WTC11 (cell line): ENCODE results near the gene CELF1.

Experiments used
- EMX1 ChIP-seq: fragments of 250-450 bp; sonication (Bioruptor Pico); IDR thresholded peaks from 2 replicates; pipeline ENCODE4 v1.8.0; 2021; ENCODE audit warnings: mild to moderate bottlenecking
- FOXJ3 ChIP-seq: sonication (generic); formaldehyde crosslinking; IDR thresholded peaks from 2 replicates; pipeline ENCODE4 v1.9.0; 2021; ENCODE audit warnings: missing genetic modification reagents, mild to moderate bottlenecking, borderline replicate concordance
- FOXK1 ChIP-seq: sonication (generic); formaldehyde crosslinking; IDR thresholded peaks from 2 replicates; pipeline ENCODE4 v1.8.0; 2022; ENCODE audit warnings: mild to moderate bottlenecking, moderate library complexity, missing genetic modification reagents
- RELA ChIP-seq: sonication (generic); formaldehyde crosslinking; IDR thresholded peaks from 2 replicates; pipeline ENCODE4 v1.8.1; 2022; ENCODE audit warnings: missing genetic modification reagents, mild to moderate bottlenecking, borderline replicate concordance
- SP1 ChIP-seq: sonication (generic); formaldehyde crosslinking; conservative IDR thresholded peaks from 2 replicates; pipeline ENCODE4 v1.8.1; 2022; ENCODE audit warnings: missing genetic modification reagents
- ZNF138 ChIP-seq: sonication (generic); formaldehyde crosslinking; conservative IDR thresholded peaks from 2 replicates; pipeline ENCODE4 v1.8.1; 2022; ENCODE audit warnings: mild to moderate bottlenecking, moderate library complexity, missing genetic modification reagents
- TF ChIP-seq, protein P1 (sequence below): fragments of 200-600 bp; IDR thresholded peaks from 2 replicates; pipeline ENCODE4 v1.8.0; 2022; ENCODE audit warnings: antibody characterized with exemption
- TF ChIP-seq, protein P2 (sequence below): sonication (generic); formaldehyde crosslinking; IDR thresholded peaks from 2 replicates; pipeline ENCODE4 v1.8.1; 2023; ENCODE audit warnings: mild to moderate bottlenecking, missing genetic modification reagents, moderate library complexity
- TF ChIP-seq, protein P3 (sequence below): sonication (generic); formaldehyde crosslinking; IDR thresholded peaks from 2 replicates; pipeline ENCODE4 v1.8.1; 2022; ENCODE audit warnings: low read depth, missing genetic modification reagents, borderline replicate concordance
- TF ChIP-seq, protein P4 (sequence below): sonication (generic); formaldehyde crosslinking; IDR thresholded peaks from 2 replicates; pipeline ENCODE4 v1.8.1; 2022; ENCODE audit warnings: low read depth, mild to moderate bottlenecking, moderate library complexity, missing genetic modification reagents, borderline replicate concordance
- TF ChIP-seq, protein P5 (sequence below): sonication (generic); formaldehyde crosslinking; conservative IDR thresholded peaks from 2 replicates; pipeline ENCODE4 v1.8.1; 2022; ENCODE audit warnings: mild to moderate bottlenecking, missing genetic modification reagents
- TF ChIP-seq, protein P6 (sequence below): sonication (generic); formaldehyde crosslinking; IDR thresholded peaks from 2 replicates; pipeline ENCODE4 v1.8.0; 2022; ENCODE audit warnings: mild to moderate bottlenecking, missing genetic modification reagents
- TF ChIP-seq, protein P7 (sequence below): sonication (generic); formaldehyde crosslinking; IDR thresholded peaks from 2 replicates; pipeline ENCODE4 v1.8.1; 2023; ENCODE audit warnings: mild to moderate bottlenecking, missing genetic modification reagents, borderline replicate concordance
- TF ChIP-seq, protein P8 (sequence below): sonication (generic); formaldehyde crosslinking; IDR thresholded peaks from 2 replicates; pipeline ENCODE4 v1.8.0; 2022; ENCODE audit warnings: mild to moderate bottlenecking, missing genetic modification reagents

DNA sequence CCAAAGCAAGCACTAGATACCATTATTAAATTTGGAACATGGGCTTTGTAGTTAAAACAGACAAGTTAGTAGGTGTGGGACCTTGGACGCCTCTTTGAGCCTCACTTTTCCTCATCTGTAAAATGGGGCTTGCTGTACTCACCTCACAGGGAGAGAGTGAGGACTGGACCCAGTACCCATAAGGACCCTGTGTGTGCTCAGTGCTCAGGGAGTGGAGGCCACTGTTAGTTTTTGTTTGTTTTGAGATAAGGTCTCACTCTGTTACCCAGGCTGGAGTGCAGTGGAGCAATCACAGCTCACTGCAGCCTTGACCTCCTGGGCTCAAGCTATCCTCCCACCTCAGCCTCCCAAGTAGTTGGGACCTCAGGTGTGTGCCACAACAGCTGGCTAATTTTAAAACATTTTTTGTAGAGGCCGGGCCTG lies 112.9 kb downstream of the CELF1 start:
- TF ChIP-seq, protein P1, sequence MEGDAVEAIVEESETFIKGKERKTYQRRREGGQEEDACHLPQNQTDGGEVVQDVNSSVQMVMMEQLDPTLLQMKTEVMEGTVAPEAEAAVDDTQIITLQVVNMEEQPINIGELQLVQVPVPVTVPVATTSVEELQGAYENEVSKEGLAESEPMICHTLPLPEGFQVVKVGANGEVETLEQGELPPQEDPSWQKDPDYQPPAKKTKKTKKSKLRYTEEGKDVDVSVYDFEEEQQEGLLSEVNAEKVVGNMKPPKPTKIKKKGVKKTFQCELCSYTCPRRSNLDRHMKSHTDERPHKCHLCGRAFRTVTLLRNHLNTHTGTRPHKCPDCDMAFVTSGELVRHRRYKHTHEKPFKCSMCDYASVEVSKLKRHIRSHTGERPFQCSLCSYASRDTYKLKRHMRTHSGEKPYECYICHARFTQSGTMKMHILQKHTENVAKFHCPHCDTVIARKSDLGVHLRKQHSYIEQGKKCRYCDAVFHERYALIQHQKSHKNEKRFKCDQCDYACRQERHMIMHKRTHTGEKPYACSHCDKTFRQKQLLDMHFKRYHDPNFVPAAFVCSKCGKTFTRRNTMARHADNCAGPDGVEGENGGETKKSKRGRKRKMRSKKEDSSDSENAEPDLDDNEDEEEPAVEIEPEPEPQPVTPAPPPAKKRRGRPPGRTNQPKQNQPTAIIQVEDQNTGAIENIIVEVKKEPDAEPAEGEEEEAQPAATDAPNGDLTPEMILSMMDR, result no peak
- TF ChIP-seq, protein P2, sequence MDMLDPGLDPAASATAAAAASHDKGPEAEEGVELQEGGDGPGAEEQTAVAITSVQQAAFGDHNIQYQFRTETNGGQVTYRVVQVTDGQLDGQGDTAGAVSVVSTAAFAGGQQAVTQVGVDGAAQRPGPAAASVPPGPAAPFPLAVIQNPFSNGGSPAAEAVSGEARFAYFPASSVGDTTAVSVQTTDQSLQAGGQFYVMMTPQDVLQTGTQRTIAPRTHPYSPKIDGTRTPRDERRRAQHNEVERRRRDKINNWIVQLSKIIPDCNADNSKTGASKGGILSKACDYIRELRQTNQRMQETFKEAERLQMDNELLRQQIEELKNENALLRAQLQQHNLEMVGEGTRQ (CRISPR knock-in tag), result no peak
- TF ChIP-seq, protein P3, sequence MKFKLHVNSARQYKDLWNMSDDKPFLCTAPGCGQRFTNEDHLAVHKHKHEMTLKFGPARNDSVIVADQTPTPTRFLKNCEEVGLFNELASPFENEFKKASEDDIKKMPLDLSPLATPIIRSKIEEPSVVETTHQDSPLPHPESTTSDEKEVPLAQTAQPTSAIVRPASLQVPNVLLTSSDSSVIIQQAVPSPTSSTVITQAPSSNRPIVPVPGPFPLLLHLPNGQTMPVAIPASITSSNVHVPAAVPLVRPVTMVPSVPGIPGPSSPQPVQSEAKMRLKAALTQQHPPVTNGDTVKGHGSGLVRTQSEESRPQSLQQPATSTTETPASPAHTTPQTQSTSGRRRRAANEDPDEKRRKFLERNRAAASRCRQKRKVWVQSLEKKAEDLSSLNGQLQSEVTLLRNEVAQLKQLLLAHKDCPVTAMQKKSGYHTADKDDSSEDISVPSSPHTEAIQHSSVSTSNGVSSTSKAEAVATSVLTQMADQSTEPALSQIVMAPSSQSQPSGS (CRISPR knock-in tag), result no peak
- TF ChIP-seq, protein P4, sequence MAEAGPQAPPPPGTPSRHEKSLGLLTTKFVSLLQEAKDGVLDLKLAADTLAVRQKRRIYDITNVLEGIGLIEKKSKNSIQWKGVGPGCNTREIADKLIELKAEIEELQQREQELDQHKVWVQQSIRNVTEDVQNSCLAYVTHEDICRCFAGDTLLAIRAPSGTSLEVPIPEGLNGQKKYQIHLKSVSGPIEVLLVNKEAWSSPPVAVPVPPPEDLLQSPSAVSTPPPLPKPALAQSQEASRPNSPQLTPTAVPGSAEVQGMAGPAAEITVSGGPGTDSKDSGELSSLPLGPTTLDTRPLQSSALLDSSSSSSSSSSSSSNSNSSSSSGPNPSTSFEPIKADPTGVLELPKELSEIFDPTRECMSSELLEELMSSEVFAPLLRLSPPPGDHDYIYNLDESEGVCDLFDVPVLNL (CRISPR knock-in tag), result no peak
- TF ChIP-seq ZNF138 (no peak), FOXK1 (no peak), SP1 (no peak), FOXJ3 (no peak), EMX1 (CRISPR knock-in tag) (no peak), RELA (no peak)
- TF ChIP-seq, protein P5, sequence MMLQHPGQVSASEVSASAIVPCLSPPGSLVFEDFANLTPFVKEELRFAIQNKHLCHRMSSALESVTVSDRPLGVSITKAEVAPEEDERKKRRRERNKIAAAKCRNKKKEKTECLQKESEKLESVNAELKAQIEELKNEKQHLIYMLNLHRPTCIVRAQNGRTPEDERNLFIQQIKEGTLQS, result no peak
- TF ChIP-seq, protein P6, sequence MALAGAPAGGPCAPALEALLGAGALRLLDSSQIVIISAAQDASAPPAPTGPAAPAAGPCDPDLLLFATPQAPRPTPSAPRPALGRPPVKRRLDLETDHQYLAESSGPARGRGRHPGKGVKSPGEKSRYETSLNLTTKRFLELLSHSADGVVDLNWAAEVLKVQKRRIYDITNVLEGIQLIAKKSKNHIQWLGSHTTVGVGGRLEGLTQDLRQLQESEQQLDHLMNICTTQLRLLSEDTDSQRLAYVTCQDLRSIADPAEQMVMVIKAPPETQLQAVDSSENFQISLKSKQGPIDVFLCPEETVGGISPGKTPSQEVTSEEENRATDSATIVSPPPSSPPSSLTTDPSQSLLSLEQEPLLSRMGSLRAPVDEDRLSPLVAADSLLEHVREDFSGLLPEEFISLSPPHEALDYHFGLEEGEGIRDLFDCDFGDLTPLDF (CRISPR knock-in tag), result no peak
- TF ChIP-seq, protein P7, sequence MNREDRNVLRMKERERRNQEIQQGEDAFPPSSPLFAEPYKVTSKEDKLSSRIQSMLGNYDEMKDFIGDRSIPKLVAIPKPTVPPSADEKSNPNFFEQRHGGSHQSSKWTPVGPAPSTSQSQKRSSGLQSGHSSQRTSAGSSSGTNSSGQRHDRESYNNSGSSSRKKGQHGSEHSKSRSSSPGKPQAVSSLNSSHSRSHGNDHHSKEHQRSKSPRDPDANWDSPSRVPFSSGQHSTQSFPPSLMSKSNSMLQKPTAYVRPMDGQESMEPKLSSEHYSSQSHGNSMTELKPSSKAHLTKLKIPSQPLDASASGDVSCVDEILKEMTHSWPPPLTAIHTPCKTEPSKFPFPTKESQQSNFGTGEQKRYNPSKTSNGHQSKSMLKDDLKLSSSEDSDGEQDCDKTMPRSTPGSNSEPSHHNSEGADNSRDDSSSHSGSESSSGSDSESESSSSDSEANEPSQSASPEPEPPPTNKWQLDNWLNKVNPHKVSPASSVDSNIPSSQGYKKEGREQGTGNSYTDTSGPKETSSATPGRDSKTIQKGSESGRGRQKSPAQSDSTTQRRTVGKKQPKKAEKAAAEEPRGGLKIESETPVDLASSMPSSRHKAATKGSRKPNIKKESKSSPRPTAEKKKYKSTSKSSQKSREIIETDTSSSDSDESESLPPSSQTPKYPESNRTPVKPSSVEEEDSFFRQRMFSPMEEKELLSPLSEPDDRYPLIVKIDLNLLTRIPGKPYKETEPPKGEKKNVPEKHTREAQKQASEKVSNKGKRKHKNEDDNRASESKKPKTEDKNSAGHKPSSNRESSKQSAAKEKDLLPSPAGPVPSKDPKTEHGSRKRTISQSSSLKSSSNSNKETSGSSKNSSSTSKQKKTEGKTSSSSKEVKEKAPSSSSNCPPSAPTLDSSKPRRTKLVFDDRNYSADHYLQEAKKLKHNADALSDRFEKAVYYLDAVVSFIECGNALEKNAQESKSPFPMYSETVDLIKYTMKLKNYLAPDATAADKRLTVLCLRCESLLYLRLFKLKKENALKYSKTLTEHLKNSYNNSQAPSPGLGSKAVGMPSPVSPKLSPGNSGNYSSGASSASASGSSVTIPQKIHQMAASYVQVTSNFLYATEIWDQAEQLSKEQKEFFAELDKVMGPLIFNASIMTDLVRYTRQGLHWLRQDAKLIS, result no peak
- TF ChIP-seq, protein P8, sequence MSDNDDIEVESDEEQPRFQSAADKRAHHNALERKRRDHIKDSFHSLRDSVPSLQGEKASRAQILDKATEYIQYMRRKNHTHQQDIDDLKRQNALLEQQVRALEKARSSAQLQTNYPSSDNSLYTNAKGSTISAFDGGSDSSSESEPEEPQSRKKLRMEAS (CRISPR knock-in tag), result no peak
